Activated naive CD4-positive, alpha-beta T cell treated with anti-CD3 and anti-CD28 coated beads for 36 hours (primary cell): ENCODE measurements around the gene GPC1. TPM values are rescaled to one million over a fixed set of nuclear protein-coding genes. Genes with fewer than 3 reads are reported as not detected.

Experiments
- CTCF ChIA-PET: fragments of 350-600 bp; sonication (Branson Sonifier 250); formaldehyde crosslinking; loops from one replicate; lab custom pipeline; 2021; ENCODE audit warnings: antibody characterized with exemption; lab: Charles Lee
- DNase-seq: peaks from one replicate; pipeline ENCODE4 v3.0.0-alpha.2; 2020
- H3K27ac Mint-ChIP-seq: one replicate; pipeline ENCODE4 v1.8.0; 2021; ENCODE audit warnings: mild to moderate bottlenecking, mixed read lengths
- H3K27me3 Mint-ChIP-seq: one replicate; pipeline ENCODE4 v1.8.0; 2021; ENCODE audit warnings: low read depth, mixed read lengths
- H3K36me3 Mint-ChIP-seq: one replicate; pipeline ENCODE4 v1.8.0; 2021; ENCODE audit warnings: low read depth, mixed read lengths
- H3K4me1 Mint-ChIP-seq: one replicate; pipeline ENCODE4 v1.8.0; 2021; ENCODE audit warnings: low read depth, mixed read lengths
- H3K4me3 Mint-ChIP-seq: one replicate; pipeline ENCODE4 v1.8.0; 2021; ENCODE audit warnings: mild to moderate bottlenecking, moderate library complexity, mixed read lengths
- H3K9me3 Mint-ChIP-seq: one replicate; pipeline ENCODE4 v1.8.0; 2021; ENCODE audit warnings: mixed read lengths
- intact Hi-C: fragments of 100-400 bp; cut with micrococcal nuclease; formaldehyde crosslinking; loops from one replicate; pipeline ENCODE4 v1.15.1; 2023
- total RNA-seq, 2 experiments: library from RNA; stranded (reverse); gene quantifications; one replicate each; pipeline ENCODE4 v1.2.3, GENCODE V29; 2021

The GPC1 gene
- total RNA-seq, 2 experiments from 2014 or later: 1.2 to 1.5 TPM

DNA sequence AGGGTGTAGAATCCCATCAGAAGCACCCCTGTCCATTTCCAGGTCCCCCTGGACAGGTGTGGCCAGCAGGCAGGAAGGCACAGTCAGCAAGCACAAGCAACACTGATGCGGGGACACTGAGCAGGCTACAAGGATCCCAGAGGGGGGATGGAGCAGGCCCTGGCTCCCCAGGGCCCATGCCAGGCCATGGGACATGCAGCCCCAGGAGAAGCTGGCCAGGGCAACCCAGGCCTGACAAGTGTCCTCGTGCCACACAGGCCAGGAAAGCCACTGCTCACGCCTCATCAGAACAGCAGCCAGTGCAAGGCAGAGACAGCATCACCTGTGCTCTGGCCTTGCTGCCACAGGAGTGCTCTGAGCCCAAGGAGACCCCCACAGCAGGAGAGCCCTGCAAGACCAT, 14.1 kb upstream of the GPC1 start:
- H3K4me3 Mint-ChIP-seq: no peak overlapping the region
- H3K27ac Mint-ChIP-seq: no peak overlapping the region
- CTCF ChIA-PET: no interaction called here
- H3K9me3 Mint-ChIP-seq: peaks cover 25% of the 10 kb centered on the region
- no peaks in the 10 kb centered on the region for H3K4me1 Mint-ChIP-seq
- peaks cover 1% of the 10 kb centered on the region for H3K36me3 Mint-ChIP-seq
- DNase-seq: no peak
- H3K27me3 Mint-ChIP-seq: peaks cover 3% of the 10 kb centered on the region
- intact Hi-C loops: no loop called here

DNA sequence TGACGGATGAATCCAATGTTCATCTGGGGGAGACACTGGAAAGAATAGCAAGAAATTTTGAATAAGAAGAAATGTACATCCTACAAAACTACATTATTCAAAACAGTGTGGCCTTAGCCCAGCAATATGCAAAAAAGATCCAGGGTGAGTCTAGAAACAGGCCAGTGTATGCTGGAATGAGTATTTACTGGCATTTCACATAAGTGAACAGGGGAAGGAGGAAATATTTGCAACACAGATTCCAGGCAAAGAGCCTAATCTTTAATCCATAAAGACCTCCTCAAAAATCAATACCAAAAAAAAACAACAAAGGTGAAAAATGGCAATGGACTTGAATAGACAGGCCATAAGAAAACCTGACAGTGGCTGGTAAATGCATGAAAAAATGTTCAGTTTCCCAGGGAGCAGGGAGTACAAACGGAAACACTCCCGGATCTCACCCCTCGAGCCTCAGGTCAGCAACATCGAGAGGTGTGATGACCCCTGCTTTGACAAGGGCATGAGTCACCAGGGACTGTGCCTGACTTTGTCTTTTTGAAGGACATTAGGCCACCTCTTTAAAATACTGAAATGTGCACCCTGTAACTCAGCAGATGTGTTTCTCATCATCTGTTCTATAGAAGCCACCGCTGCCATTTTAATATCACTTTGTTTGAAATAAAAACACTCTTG, 12.7 kb upstream of the GPC1 start:
- DNase-seq: no peak
- peaks cover 8% of the 10 kb centered on the region for H3K27me3 Mint-ChIP-seq
- no peak overlapping the region for H3K27ac Mint-ChIP-seq
- peaks cover 1% of the 10 kb centered on the region for H3K36me3 Mint-ChIP-seq
- peaks cover 10% of the 10 kb centered on the region for H3K4me1 Mint-ChIP-seq
- peaks cover 25% of the 10 kb centered on the region for H3K9me3 Mint-ChIP-seq
- CTCF ChIA-PET: no interaction called here
- intact Hi-C loops: no loop called here
- no peak overlapping the region for H3K4me3 Mint-ChIP-seq

DNA sequence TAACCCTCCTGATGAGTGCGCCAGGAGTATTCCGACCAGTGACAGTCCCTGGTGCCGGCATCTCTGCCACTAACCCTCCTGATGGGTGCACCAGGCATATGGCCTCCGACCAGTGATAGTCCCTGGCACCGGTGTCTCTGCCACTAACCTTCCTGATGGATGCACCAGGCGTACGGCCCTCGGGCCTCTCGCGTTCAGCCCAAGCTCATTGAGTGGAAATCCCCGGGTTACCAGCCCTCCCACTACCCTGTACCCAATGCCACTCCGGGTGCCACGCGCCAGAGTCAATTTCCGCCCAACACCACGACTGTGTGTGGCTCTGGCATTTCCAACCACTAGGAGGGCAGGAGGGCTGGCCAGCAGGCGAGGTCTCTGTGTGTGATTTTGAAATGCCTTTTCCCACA, 11.7 kb upstream of the GPC1 start:
- Mint-ChIP-seq H3K4me1 (peaks cover 19% of the 10 kb centered on the region), H3K4me3 (no peak overlapping the region), H3K27me3 (peaks cover 8% of the 10 kb centered on the region), H3K36me3 (peaks cover 1% of the 10 kb centered on the region), H3K9me3 (peaks cover 18% of the 10 kb centered on the region), H3K27ac (no peak overlapping the region)
- CTCF ChIA-PET: no interaction called here
- DNase-seq: no peak
- intact Hi-C loops: no loop called here

DNA sequence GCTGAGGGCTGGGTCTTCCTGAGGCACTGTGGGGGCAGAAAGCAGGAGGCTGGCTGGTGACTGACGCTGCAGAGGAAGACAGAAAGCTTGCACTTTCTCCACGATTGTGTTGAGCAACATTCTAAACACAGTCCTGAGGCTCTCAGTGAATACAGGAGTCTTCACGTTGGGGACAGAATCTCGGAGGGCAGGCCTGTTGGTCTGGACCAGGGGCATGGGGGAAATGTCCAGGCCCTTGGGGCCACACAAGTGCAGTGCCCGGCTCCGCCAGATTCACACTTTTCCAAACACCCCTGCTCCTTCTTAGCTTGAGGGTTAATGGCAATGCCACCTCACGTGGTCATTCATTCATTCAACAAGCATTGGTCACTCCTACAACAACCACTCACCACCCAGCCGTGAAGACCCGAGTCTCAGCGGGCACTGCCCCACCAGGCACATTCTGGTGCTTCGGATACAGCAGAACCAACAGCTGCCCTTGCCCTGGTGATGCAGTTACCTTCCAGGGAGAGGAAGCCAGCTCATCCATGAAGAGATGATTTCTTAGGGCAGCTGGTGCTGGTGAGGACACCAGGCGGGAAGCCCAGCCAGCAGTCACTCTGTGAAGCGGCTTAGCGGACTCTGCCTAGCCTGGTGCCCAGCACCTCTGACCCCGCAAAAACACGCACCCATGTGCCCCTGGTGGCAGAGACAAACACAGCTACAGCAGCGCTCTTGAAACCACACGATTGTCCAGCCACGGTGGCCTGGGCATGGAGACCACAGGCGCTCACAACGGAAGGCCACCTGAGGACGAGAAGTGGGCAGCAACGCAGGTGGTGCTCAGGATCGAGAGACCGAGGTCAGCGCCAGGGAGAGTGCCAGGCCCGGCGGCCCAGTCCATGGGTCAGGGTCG, 10.9 kb upstream of the GPC1 start:
- H3K9me3 Mint-ChIP-seq: peaks cover 15% of the 10 kb centered on the region
- intact Hi-C loops: no loop called here
- H3K4me3 Mint-ChIP-seq: no peak overlapping the region
- H3K4me1 Mint-ChIP-seq: peaks cover 21% of the 10 kb centered on the region
- DNase-seq: no peak
- CTCF ChIA-PET: no interaction called here
- H3K27ac Mint-ChIP-seq: no peak overlapping the region
- peaks cover 1% of the 10 kb centered on the region for H3K36me3 Mint-ChIP-seq
- peaks cover 9% of the 10 kb centered on the region for H3K27me3 Mint-ChIP-seq

DNA sequence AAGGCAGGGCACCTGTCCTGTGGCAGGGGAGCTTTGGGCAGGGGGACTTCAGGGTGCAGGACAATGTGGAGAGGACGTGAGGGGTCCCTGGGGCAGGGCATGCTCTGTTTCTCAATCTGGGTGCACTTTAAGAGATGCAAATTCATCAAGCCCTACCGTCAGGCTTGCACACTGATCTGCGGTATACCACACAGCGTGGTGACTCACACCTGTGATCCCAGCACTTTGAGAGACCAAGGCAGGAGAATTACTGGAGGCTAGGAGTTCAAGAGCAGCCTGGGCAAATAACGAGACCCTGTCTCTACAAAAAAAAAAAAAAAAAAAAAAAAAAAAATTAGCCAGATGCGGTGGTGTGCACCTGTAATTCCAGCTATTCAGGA, 10.2 kb upstream of the GPC1 start:
- Mint-ChIP-seq H3K27ac (no peak overlapping the region), H3K27me3 (peaks cover 9% of the 10 kb centered on the region), H3K9me3 (peaks cover 14% of the 10 kb centered on the region), H3K36me3 (no peaks in the 10 kb centered on the region), H3K4me1 (peaks cover 21% of the 10 kb centered on the region), H3K4me3 (no peak overlapping the region)
- CTCF ChIA-PET: interaction anchor here (0.9 kb wide), 1 partner anchor 9 kb away, joined by 3 read pairs; no protein-coding TSS in a partner anchor
- intact Hi-C loops: no loop called here
- no peak for DNase-seq

DNA sequence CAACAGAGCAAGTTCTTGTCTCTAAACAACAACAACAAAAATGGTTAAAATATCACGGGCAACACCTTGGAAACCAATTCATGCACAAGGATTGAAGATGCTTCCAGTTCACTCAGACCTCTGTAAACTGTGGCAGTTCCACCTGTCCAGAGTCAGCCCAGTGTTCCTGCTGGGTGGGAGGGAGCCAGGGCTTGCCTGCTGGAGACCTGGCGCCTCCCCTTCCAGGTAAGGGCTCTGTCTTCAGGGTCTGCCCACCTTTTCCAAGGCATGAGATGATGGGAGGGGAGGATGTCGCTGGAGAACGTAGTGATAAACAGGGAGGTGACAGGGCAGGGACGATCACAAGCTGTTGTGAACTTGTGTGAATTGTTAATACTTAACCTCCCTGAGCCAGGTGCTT, 9.8 kb upstream of the GPC1 start:
- intact Hi-C loops: no loop called here
- DNase-seq: no peak
- no peak overlapping the region for H3K4me3 Mint-ChIP-seq
- peaks cover 9% of the 10 kb centered on the region for H3K27me3 Mint-ChIP-seq
- peaks cover 14% of the 10 kb centered on the region for H3K9me3 Mint-ChIP-seq
- H3K36me3 Mint-ChIP-seq: no peaks in the 10 kb centered on the region
- H3K4me1 Mint-ChIP-seq: peaks cover 21% of the 10 kb centered on the region
- CTCF ChIA-PET: interaction anchor here (0.9 kb wide), 1 partner anchor 9 kb away, joined by 3 read pairs; no protein-coding TSS in a partner anchor
- no peak overlapping the region for H3K27ac Mint-ChIP-seq

DNA sequence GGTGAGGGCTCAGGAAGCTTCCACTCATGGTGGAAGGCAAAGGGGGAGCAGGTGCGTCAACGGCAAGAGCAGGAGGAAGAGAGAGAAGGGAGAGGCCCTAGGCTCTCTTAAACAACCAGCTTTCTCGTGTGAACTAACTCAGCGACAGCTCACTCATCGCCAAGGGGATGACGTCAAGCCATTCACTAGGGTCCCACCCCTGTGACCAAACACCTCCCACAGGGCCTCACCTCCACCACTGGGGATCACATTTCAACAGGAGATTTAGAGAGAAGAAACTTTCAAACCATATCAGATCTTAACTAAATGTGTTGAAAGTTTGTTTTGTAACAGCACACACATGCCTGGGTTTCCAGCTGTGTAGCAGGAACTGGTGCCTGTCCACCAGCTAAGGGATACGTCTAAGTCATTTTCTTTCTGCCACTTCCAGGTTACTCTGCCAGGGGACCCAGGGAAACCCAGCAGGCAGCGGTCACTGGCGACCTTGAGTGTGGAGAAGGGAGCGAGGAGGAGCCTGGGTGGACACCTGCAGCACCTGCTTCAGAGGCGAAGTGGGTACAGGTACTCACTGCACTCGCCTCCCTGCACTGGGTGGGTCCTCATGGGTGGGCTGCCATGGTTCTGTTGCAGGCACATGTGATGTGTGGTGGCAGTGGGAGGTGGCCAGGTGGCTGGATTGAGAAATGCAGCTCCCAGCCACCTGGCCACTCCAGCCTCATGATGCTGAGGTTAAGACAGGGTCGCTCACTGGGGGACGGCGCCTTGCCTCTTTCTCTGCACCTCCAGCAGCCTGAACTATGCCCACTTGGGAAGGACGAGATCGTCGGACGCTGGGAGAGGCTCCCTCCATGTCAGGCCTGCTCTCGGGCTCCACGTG, 8.4 kb upstream of the GPC1 start:
- H3K4me1 Mint-ChIP-seq: peaks cover 21% of the 10 kb centered on the region
- DNase-seq: peak; percentile 30
- H3K9me3 Mint-ChIP-seq: peaks cover 9% of the 10 kb centered on the region
- no peak overlapping the region for H3K27ac Mint-ChIP-seq
- CTCF ChIA-PET: no interaction called here
- intact Hi-C loops: no loop called here
- H3K27me3 Mint-ChIP-seq: peaks cover 9% of the 10 kb centered on the region
- H3K36me3 Mint-ChIP-seq: no peaks in the 10 kb centered on the region
- no peak overlapping the region for H3K4me3 Mint-ChIP-seq

DNA sequence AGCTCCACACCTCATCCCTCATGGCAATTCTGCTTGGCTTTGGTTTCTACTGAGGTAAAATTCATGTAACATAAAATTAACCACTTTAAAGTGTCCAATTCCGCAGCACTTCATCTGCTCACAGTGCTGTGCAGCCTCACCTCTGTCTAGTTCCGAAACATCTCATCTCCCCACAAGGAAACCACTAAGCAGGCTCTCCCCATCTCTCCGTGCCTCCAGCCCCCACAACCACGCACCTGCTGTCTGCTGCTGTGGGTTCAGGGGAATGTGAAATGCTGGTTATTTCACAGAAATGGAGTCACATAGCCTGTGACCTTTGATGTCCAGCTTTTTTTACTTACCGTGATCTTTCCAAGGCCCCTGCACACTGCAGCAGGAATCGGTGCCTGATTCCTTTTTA, 7.7 kb upstream of the GPC1 start:
- CTCF ChIA-PET: no interaction called here
- Mint-ChIP-seq H3K36me3 (no peaks in the 10 kb centered on the region), H3K4me3 (no peak overlapping the region), H3K9me3 (peaks cover 3% of the 10 kb centered on the region), H3K27ac (no peak overlapping the region), H3K27me3 (peaks cover 9% of the 10 kb centered on the region), H3K4me1 (peaks cover 21% of the 10 kb centered on the region)
- no peak for DNase-seq
- intact Hi-C loops: no loop called here

DNA sequence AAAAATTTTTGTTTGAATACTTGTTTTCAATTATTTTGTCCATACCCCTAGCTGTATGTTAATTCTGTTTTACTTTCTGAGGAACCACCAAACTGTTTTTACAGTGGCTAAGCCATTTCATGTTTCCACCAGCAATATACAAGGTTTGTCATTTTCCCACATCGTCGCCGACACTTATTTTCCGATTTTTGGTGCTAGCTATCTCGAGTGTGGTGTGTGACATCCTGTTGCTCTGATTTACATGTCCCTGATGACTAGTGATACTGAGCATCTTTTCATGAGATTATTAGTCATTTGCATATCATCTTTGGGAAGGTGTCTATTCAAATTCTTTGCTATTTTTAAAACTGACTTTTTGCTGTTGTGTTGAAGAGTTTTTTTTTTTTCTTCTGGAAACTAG, 7.2 kb upstream of the GPC1 start:
- Mint-ChIP-seq H3K9me3 (peaks cover 1% of the 10 kb centered on the region), H3K27ac (no peak overlapping the region), H3K36me3 (no peaks in the 10 kb centered on the region), H3K27me3 (peaks cover 9% of the 10 kb centered on the region), H3K4me3 (no peak overlapping the region), H3K4me1 (peaks cover 21% of the 10 kb centered on the region)
- CTCF ChIA-PET: no interaction called here
- DNase-seq: peak; percentile 32
- intact Hi-C loops: no loop called here

DNA sequence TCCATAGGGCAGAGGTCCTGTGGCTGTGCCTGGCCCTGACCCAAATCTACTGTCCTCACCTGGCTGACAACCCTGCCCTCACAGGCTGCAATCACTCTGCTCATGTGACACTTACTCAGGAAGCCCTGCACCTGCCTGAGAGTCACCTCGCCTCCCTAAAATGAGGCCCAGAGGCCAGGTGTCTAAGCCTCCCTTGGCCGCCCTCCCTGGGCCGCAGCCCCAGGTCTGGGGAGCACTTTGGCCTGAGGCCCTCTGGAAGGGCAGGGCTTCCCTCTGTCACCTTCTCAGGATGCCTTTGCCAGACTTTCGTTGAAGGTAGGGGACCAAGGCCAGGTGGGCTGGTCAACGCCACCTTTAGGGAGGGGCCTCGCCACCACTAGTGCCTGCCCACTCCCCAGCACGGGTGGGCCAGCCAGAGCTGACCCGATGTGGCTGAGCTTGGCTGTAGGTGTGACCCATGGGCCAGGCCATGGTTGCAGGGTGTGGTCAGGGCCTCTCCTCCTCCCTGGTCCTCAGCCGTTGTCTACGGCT, 6.1 kb upstream of the GPC1 start:
- no peak overlapping the region for H3K4me3 Mint-ChIP-seq
- DNase-seq: no peak
- H3K27me3 Mint-ChIP-seq: peaks cover 12% of the 10 kb centered on the region
- intact Hi-C loops: no loop called here
- H3K4me1 Mint-ChIP-seq: peaks cover 24% of the 10 kb centered on the region
- no peaks in the 10 kb centered on the region for H3K36me3 Mint-ChIP-seq
- H3K27ac Mint-ChIP-seq: no peak overlapping the region
- CTCF ChIA-PET: no interaction called here
- peaks cover 1% of the 10 kb centered on the region for H3K9me3 Mint-ChIP-seq

DNA sequence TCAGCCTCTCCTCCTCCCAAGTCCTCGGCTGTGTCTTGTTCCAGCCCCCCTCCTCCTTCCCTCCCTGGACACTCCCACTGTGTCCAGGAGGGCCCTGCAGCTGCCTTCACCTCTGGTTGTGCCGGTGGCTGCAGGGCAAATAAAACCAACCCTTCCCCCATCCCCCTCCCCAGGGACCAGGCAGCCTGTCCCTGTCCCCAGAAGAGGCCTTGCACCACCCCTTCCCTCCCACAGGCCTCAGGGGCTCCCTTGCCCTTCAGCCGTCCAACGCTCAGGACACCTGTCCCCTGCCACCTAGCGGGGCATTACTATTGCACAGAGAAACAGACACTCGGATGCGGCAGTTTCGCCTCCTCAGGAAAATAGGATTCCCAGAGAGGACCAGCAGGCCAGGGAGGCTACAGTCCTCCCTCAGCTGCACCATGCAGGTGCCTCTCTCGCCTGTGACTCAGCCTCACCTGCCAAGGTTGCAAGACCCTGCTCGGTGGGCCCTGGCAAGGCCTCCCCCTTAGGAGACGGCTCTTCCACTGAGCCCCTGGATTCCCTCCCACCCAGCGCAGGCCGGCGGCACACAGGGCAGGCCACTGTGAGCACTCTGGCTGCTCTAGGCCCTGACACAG, 5.5 kb upstream of the GPC1 start:
- peaks cover 26% of the 10 kb centered on the region for H3K4me1 Mint-ChIP-seq
- DNase-seq: no peak
- peaks cover 12% of the 10 kb centered on the region for H3K27me3 Mint-ChIP-seq
- H3K36me3 Mint-ChIP-seq: no peaks in the 10 kb centered on the region
- no peak overlapping the region for H3K27ac Mint-ChIP-seq
- peaks cover 1% of the 10 kb centered on the region for H3K9me3 Mint-ChIP-seq
- CTCF ChIA-PET: no interaction called here
- intact Hi-C loops: no loop called here
- H3K4me3 Mint-ChIP-seq: no peak overlapping the region

DNA sequence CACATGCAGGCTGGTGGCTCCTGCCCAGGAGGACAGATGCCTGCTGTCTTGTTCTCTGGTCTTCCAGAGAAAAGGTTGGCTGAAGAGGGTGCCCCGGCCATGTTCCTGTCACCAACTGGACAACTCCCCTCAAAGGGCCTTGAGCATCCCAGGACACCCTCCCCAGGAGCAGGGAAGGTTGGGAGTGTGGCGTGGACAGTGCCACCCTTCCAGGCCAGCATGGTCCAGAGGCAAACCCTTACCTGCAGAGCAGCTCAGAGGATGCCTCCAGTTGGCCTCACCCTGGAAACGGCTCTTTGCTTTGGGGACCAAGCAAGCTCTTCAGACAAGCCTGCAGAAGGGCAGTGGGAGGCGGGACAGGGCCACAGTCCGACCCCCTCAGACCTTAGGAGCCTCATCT, 4.9 kb upstream of the GPC1 start:
- Mint-ChIP-seq H3K4me3 (no peak overlapping the region), H3K9me3 (no peaks in the 10 kb centered on the region), H3K27me3 (peaks cover 11% of the 10 kb centered on the region), H3K4me1 (peaks cover 26% of the 10 kb centered on the region), H3K27ac (no peak overlapping the region), H3K36me3 (no peaks in the 10 kb centered on the region)
- no peak for DNase-seq
- intact Hi-C loops: no loop called here
- CTCF ChIA-PET: no interaction called here
